SK-N-SH treated with all-trans-retinoic acid at 6 μM for 48 hours (cell line): ENCODE results near the gene SYNJ2.

Experiments used
- ATAC-seq: fragments of 200-7000 bp; cut with Tn5 transposase; 3 replicates; pipeline ENCODE4 v1.9.1; 2020; ENCODE audit warnings: mild to moderate bottlenecking, moderate library complexity
- ARNTL ChIP-seq: fragments of 450-650 bp; formaldehyde crosslinking; IDR thresholded peaks from 2 replicates; pipeline ENCODE4 v1.5.0; 2020; ENCODE audit warnings: low read depth, mild to moderate bottlenecking, moderate library complexity, borderline replicate concordance
- BACH2 ChIP-seq: fragments of 250-450 bp; sonication (Bioruptor Pico); IDR thresholded peaks from 2 replicates; pipeline ENCODE4 v1.9.0; 2021; ENCODE audit warnings: mild to moderate bottlenecking, borderline replicate concordance
- CREB5 ChIP-seq: fragments of 250-450 bp; sonication (Bioruptor Pico); IDR thresholded peaks from 2 replicates; pipeline ENCODE4 v1.5.1; 2020; ENCODE audit warnings: low read depth, mild to moderate bottlenecking, moderate library complexity
- CSDC2 ChIP-seq: fragments of 250-450 bp; sonication (Bioruptor Pico); IDR thresholded peaks from 2 replicates; pipeline ENCODE4 v1.5.0; 2020; ENCODE audit warnings: mild to moderate bottlenecking, moderate library complexity
- CSRNP3 ChIP-seq: fragments of 250-450 bp; sonication (Bioruptor Pico); IDR thresholded peaks from 2 replicates; pipeline ENCODE4 v1.5.1; 2021; ENCODE audit warnings: mild to moderate bottlenecking, moderate library complexity
- ESRRG ChIP-seq: fragments of 250-450 bp; sonication (Bioruptor Pico); IDR thresholded peaks from 2 replicates; pipeline ENCODE4 v1.6.1; 2021; ENCODE audit warnings: mild to moderate bottlenecking
- GLIS3 ChIP-seq: fragments of 250-450 bp; sonication (Bioruptor Pico); IDR thresholded peaks from 2 replicates; pipeline ENCODE4 v1.5.0; 2020; ENCODE audit warnings: mild to moderate bottlenecking, moderate library complexity
- OSR1 ChIP-seq: fragments of 250-450 bp; sonication (Bioruptor Pico); IDR thresholded peaks from 2 replicates; pipeline ENCODE4 v1.8.0; 2022; ENCODE audit warnings: moderate library complexity, mild to moderate bottlenecking, inconsistent platforms
- PATZ1 ChIP-seq: fragments of 250-450 bp; sonication (Bioruptor Pico); IDR thresholded peaks from 2 replicates; pipeline ENCODE4 v1.8.0; 2020; ENCODE audit warnings: mild to moderate bottlenecking, moderate library complexity, borderline replicate concordance
- POU6F1 ChIP-seq: fragments of 250-450 bp; sonication (Bioruptor Pico); IDR thresholded peaks from 2 replicates; pipeline ENCODE4 v1.8.0; 2021; ENCODE audit warnings: low read depth, mild to moderate bottlenecking, moderate library complexity, borderline replicate concordance
- PPARA ChIP-seq: fragments of 250-450 bp; sonication (Bioruptor Pico); IDR thresholded peaks from 2 replicates; pipeline ENCODE4 v1.5.0; 2020; ENCODE audit warnings: mild to moderate bottlenecking, borderline replicate concordance
- RARB ChIP-seq: fragments of 250-450 bp; sonication (Bioruptor Pico); IDR thresholded peaks from 2 replicates; pipeline ENCODE4 v1.8.0; 2021; ENCODE audit warnings: mild to moderate bottlenecking, moderate library complexity
- SNAI2 ChIP-seq: fragments of 250-450 bp; sonication (Bioruptor Pico); IDR thresholded peaks from 2 replicates; pipeline ENCODE4 v1.5.0; 2020; ENCODE audit warnings: mild to moderate bottlenecking, moderate library complexity
- TCF4 ChIP-seq: fragments of 250-450 bp; sonication (Bioruptor Pico); IDR thresholded peaks from 2 replicates; pipeline ENCODE4 v1.8.0; 2021; ENCODE audit warnings: mild to moderate bottlenecking, moderate library complexity, borderline replicate concordance
- TOX ChIP-seq: fragments of 250-450 bp; sonication (Bioruptor Pico); IDR thresholded peaks from 2 replicates; pipeline ENCODE4 v1.8.0; 2021; ENCODE audit warnings: mild to moderate bottlenecking, moderate library complexity, borderline replicate concordance
- TSHZ2 ChIP-seq: fragments of 250-450 bp; sonication (Bioruptor Pico); IDR thresholded peaks from 2 replicates; pipeline ENCODE4 v1.5.0; 2020; ENCODE audit warnings: mild to moderate bottlenecking, moderate library complexity
- ZC3H10 ChIP-seq: fragments of 250-450 bp; sonication (Bioruptor Pico); IDR thresholded peaks from 2 replicates; pipeline ENCODE4 v1.5.1; 2021; ENCODE audit warnings: mild to moderate bottlenecking, moderate library complexity
- ZFP3 ChIP-seq: fragments of 250-450 bp; sonication (Bioruptor Pico); IDR thresholded peaks from 2 replicates; pipeline ENCODE4 v1.5.0; 2020; ENCODE audit warnings: mild to moderate bottlenecking, moderate library complexity
- ZFP30 ChIP-seq: fragments of 450-650 bp; formaldehyde crosslinking; IDR thresholded peaks from 2 replicates; pipeline ENCODE4 v1.5.0; 2022; ENCODE audit warnings: mild to moderate bottlenecking, moderate library complexity
- ZNF565 ChIP-seq: fragments of 450-650 bp; formaldehyde crosslinking; conservative IDR thresholded peaks from 2 replicates; pipeline ENCODE4 v1.5.0; 2020; ENCODE audit warnings: low read depth, mild to moderate bottlenecking, moderate library complexity
- ZNF70 ChIP-seq: fragments of 450-650 bp; formaldehyde crosslinking; IDR thresholded peaks from 2 replicates; pipeline ENCODE4 v1.5.0; 2020; ENCODE audit warnings: mild to moderate bottlenecking, moderate library complexity

The SYNJ2 gene

GRCh38 chr6:157944983-157945931, 36.4 kb upstream of the SYNJ2 start:
- TF ChIP-seq ZFP30 (no peak), PPARA (CRISPR knock-in tag) (no peak), RARB (CRISPR knock-in tag) (no peak), ZNF565 (no peak), ARNTL (CRISPR knock-in tag) (no peak), TCF4 (CRISPR knock-in tag) (no peak), CSRNP3 (no peak), TSHZ2 (CRISPR knock-in tag) (no peak), OSR1 (CRISPR knock-in tag) (no peak), ZFP3 (CRISPR knock-in tag) (no peak), POU6F1 (no peak), ESRRG (CRISPR knock-in tag) (no peak), CSDC2 (no peak), CREB5 (no peak), TOX (CRISPR knock-in tag) (no peak)
- ATAC-seq, result no peak

GRCh38 chr6:157946053-157946617, 35.5 kb upstream of the SYNJ2 start:
- no peak for ATAC-seq
- TF ChIP-seq ZC3H10 (no peak), CSRNP3 (no peak), TOX (CRISPR knock-in tag) (no peak), ARNTL (CRISPR knock-in tag) (no peak), BACH2 (CRISPR knock-in tag) (no peak), ZNF70 (no peak)
- TF ChIP-seq, all 23 proteins: peak for 0

GRCh38 chr6:157946865-157947532, 34.7 kb upstream of the SYNJ2 start:
- peak; percentile 88 for ATAC-seq
- TF ChIP-seq RARB (CRISPR knock-in tag) (no peak), GLIS3 (no peak), OSR1 (CRISPR knock-in tag) (no peak), ZFP30 (no peak), TSHZ2 (CRISPR knock-in tag) (no peak), PATZ1 (CRISPR knock-in tag) (no peak), ESRRG (CRISPR knock-in tag) (no peak), SNAI2 (no peak), TCF4 (CRISPR knock-in tag) (no peak), TOX (CRISPR knock-in tag) (no peak), CSDC2 (no peak)
